C4-2B (cell line): Measurements from ENCODE around the gene VARS1.

Source experiments
- H3K27ac ChIP-seq: fragments of 450-650 bp; 2 replicates; pipeline ENCODE4 v1.5.1; 2017
- CTCF ChIP-seq: fragments of 450-650 bp; conservative IDR thresholded peaks from 2 replicates; pipeline ENCODE4 v1.5.1; 2017; ENCODE audit warnings: mild to moderate bottlenecking
- ZFX ChIP-seq: fragments of 450-650 bp; IDR thresholded peaks from 2 replicates; pipeline ENCODE4 v1.6.1; 2017

The VARS1 gene

GRCh38 chr6:31779908-31780307, 15.6 kb downstream of the VARS1 start:
- TF ChIP-seq CTCF (no peak), ZFX (no peak)
- no peak overlapping the region for H3K27ac ChIP-seq

- H3K27ac ChIP-seq, result no peak overlapping the region
- TF ChIP-seq CTCF, result no peak
- TF ChIP-seq ZFX, result no peak
These were observed 16.3 kb downstream of the VARS1 start for GRCh38 chr6:31778999-31779885.

- TF ChIP-seq CTCF (no peak), ZFX (no peak)
- no peak overlapping the region for H3K27ac ChIP-seq
These were observed 17.4 kb downstream of the VARS1 start for GRCh38 chr6:31778193-31778592.

- H3K27ac ChIP-seq, result peak overlapping the region; percentile 44; the same call in 1 of the 2 replicates
- no peak for TF ChIP-seq CTCF
- no peak for TF ChIP-seq ZFX
These were observed 17.9 kb downstream of the VARS1 start for GRCh38 chr6:31777667-31778050.

GRCh38 chr6:31776989-31777666, 18.4 kb downstream of the VARS1 start, which contains the start of gene VWA7:
Gene VWA7 (minus strand): TSS chr6:31777328. CDS start chr6:31776779, 549 bp downstream.
- TF ChIP-seq ZFX (no peak), CTCF (no peak)
- peak within 1 kb of the TSS; percentile 44 for H3K27ac ChIP-seq

GRCh38 chr6:31776485-31776988, 19.0 kb downstream of the VARS1 start:
- peak overlapping the region; percentile 44 for H3K27ac ChIP-seq
- TF ChIP-seq CTCF (no peak), ZFX (no peak)
